ENCODE data around the gene DGCR8. TPM values are rescaled to one million over a fixed set of nuclear protein-coding genes. Genes with fewer than 3 reads are reported as not detected.
A peak's percentile ranks its signal among the peaks of the same experiment; 100 is the strongest.

The DGCR8 gene
- total RNA-seq, 1 donor from 2014 or later: 37.6 TPM

DNA sequence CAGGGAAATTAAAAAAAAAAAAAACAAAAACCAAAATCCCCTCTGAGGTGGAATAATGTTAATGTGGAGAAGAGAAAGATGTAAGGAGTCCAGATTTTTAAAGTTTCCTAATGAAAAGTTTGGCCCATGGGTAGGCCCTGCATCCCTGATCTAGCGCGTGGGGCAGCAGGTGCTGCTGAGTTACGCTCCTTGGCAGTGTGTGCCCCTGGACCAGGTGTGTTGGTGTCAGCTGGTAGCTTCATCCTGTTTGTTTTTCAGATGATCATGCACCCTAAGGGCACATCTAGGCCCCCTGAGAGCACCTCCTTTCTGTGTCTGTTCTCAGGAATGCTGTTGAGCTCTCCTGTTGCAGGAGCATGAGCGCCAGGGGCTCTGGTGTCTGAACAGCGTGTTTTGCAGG lies 6.7 kb downstream of the DGCR8 start:
- intact Hi-C loops (cut with DNase I): loop anchor here (2.0 kb wide), 1 partner anchor 30 kb away; the partner anchor contains the start of genes RANBP1 and TRMT2A
- no peak for DNase-seq (ENCODE audit: low spot score)
- no peak for ATAC-seq

- intact Hi-C loops (cut with DNase I): loop anchor here (2.0 kb wide), 1 partner anchor 29 kb away; the partner anchor contains the start of genes RANBP1 and TRMT2A
- ATAC-seq (no peak), DNase-seq (ENCODE audit: low spot score) (no peak)
These were observed 7.5 kb downstream of the DGCR8 start for GRCh38 chr22:20087319-20088262.

DNA sequence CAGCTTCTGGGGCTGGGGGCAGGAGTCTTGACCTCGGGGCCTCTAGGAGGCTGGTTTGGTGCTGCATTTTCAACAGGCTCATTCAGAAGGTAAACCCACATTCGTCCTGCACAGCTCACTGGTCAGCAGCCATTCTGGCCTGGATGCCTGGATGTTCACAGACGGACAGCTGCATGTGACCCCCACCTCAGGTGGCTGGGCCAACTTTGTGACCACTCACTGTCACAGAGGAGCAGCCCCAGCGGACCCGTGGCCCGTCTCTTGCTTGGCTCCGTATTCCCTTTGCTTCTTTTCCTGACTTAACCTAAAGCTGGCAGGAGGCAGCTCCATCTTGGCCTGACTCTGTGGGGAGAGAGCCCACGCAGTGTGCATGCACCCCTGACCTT lies 8.2 kb downstream of the DGCR8 start:
- DNase-seq (ENCODE audit: low spot score): no peak
- ATAC-seq: no peak
- intact Hi-C loops (cut with DNase I): no loop called here

- ATAC-seq: no peak
- intact Hi-C loops (cut with DNase I): no loop called here
- no peak for DNase-seq (ENCODE audit: low spot score)
These were observed 9.4 kb downstream of the DGCR8 start for GRCh38 chr22:20089226-20089976.

- no peak for DNase-seq (ENCODE audit: low spot score)
- intact Hi-C loops (cut with DNase I): no loop called here
- no peak for ATAC-seq
These were observed 10.1 kb downstream of the DGCR8 start for GRCh38 chr22:20089977-20090729.

GRCh38 chr22:20090730-20091240 lies 10.7 kb downstream of the DGCR8 start:
- DNase-seq (ENCODE audit: low spot score) (no peak), ATAC-seq (no peak)
- intact Hi-C loops (cut with DNase I): no loop called here

DNA sequence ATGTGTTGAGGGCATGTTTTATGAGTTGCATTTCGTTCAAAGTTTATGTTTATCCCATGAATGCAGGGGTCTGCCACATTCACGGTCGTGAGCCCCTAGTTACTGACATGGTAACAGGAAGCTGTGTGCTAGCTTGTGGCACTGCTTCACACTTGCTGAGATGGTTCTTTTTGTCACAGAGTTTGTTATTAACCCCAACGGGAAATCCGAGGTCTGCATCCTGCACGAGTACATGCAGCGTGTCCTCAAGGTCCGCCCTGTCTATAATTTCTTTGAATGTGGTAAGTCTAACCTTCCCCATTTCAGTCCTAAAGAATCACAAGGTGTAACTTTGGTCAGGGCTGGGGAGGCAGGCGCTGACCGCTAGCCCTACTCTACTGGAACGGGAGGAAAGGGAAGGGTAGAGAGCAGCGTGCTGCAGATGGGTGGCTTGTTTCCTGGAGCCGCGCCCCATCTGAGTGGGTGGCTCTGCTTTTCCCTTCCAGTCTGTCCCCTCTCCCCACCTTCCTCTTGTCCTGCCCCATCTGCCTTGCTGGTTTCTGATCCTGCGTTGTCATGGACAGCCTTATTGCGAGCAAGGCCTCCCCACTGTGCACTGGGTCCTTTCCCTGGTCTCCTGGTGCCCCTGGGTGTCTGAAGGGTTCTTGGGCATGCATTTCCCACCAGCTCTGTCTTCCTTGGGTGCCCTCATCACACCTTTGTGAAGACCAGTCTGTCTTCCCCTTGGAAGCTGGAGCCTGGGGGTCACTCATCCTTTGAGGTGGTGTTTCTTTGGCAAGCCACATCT lies 11.8 kb downstream of the DGCR8 start:
- ATAC-seq: no peak
- intact Hi-C loops (cut with DNase I): no loop called here
- no peak for DNase-seq (ENCODE audit: low spot score)

GRCh38 chr22:20092477-20092854 lies 12.4 kb downstream of the DGCR8 start:
- ATAC-seq: peak; percentile 34
- no peak for DNase-seq (ENCODE audit: low spot score)
- intact Hi-C loops (cut with DNase I): no loop called here

GRCh38 chr22:20093418-20094196 lies 13.6 kb downstream of the DGCR8 start:
- intact Hi-C loops (cut with DNase I): no loop called here
- DNase-seq (ENCODE audit: low spot score): no peak
- peak; percentile 65 for ATAC-seq

DNA sequence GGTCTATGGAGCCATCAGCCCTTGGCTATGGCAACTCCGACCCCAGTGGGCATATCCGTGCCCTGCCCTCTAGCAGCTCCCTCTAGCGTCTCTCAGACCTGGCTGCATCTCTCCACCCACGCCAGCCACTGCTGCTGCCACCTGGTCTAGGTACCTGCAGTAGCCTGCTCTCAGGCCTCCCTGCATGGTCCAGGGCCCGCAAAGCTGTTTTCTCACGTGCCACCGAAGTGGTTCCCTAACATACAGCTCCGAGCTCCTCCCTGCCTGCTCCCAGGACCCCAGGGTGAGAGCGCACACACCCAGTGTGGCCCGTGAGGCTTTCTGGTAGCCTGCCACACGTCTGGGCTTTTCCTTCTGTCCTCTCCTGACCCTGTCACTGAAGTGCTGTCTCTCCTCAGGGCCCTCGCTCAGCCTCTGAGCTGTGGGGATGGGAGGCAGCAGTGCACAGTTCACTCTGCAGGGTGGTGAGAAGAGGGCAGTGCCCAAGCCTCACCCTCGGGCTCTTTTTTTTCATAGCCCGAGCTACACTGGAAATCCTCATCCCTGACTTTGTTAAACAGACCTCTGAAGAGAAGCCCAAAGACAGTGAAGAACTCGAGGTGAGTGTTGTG lies 14.3 kb downstream of the DGCR8 start:
- intact Hi-C loops (cut with DNase I): no loop called here
- ATAC-seq: no peak

DNA sequence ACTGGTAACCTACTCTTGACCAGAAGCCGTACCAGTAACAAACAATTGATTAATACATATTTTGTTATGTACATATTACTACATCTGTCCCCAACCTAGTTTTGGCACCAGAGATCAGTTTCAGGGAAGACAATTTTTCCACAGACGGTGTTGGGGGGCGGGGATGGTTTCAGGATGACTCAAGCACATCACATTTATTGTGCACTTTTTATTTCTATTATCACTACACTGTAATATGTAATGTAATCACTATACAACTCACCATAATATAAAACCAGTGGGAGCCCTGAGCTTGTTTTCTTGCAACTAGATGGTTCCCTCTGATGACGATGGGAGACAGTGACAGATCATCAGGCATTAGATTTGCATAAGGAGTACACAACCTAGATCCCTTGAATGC lies 15.5 kb downstream of the DGCR8 start:
- intact Hi-C loops (cut with DNase I): no loop called here
- DNase-seq (ENCODE audit: low spot score) (no peak), ATAC-seq (no peak)

More for the DNA sequence above, 14.3 kb downstream of the DGCR8 start:
- no peak for DNase-seq (ENCODE audit: low spot score)

DNA sequence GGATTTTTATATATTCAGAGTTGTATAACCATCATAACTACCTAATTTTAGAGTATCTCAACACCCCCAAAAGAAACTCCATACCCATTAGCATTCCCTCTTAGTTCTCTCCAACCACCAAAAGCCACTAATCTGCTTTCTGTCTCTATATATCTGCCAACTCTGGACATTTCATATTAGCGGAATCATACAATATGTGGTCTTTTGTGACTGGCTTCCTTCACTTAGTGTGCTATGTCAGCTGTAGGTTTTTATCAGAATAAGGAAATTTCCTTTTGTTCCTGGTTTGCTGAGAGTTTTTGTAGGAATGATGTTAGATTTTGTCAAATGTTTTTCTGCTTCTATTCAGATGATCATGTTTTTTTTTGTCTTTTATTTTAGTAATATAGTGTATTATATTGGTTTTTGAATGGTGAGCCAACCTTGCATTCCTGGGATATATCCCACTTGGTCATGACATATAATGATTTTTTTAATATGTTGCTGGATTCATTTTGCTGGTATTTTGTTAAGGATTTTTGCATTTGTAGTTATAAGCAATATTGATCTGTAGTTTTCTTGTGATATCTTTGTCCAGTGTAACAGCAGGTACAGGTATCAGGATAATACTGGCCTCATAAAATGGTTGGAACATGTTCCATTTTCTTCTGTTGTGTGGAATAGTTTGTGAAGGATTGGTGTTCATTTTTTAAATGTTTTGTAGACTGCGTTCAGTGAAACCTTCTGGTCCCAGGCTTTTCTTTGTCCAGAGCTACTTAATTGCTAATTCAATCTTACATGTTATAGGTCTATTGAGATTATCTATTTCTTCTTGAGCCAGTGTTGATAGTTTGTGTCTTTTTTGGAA lies 16.8 kb downstream of the DGCR8 start:
- intact Hi-C loops (cut with DNase I): no loop called here
- DNase-seq (ENCODE audit: low spot score) (no peak), ATAC-seq (no peak)

- intact Hi-C loops (cut with DNase I): no loop called here
- DNase-seq (ENCODE audit: low spot score): no peak
These were observed 19.2 kb downstream of the DGCR8 start for GRCh38 chr22:20099099-20099711.

GRCh38 chr22:20101638-20102037 lies 21.6 kb downstream of the DGCR8 start:
- ATAC-seq (no peak), DNase-seq (ENCODE audit: low spot score) (no peak)
- intact Hi-C loops (cut with DNase I): no loop called here

More at GRCh38 chr22:20099099-20099711, 19.2 kb downstream of the DGCR8 start:
- ATAC-seq: no peak

DNA sequence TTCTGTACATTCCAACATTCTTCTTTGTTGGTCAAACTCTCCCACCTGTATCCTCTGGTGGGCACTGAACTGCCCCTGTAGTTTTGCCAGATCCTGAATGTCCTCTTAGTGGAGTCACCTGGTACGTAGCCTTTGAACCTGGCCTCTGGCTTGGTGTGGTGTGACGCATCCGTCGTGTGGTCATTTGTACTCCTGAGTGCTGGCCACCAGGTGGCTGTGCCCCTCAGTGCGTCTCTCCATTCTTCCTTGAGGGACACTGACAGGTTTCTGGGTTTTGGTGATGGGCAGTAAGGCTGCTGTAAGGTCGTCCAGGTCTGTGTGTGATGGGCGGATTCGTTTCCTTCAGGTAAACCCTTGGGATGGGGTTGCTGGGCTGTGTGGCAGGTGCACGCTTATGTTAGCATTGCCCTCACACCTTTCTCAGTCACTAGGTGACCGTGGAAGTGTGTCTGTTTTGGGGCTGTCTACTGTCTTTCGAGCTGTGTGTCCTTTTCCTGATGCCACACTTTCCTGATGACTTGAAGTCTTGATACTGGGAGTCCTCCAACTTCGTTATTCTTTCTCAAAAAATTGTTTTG lies 22.3 kb downstream of the DGCR8 start:
- ATAC-seq (no peak), DNase-seq (ENCODE audit: low spot score) (no peak)
- intact Hi-C loops (cut with DNase I): no loop called here
